Middle frontal gyrus (tissue), 1 donor: Measurements from ENCODE around the gene SMARCA2.
A peak's percentile ranks its signal among the peaks of the same experiment; 100 is the strongest.

Experiments used
- DNase-seq: peaks from one replicate; pipeline ENCODE4 v3.0.0-alpha.2; 2015; ENCODE audit warnings: low spot score; ENCODE audit errors: extremely low spot score

The SMARCA2 gene

GRCh38 chr9:2015581-2016407 lies 647 bp downstream of the SMARCA2 start:
- DNase-seq = peak; percentile 14

DNA sequence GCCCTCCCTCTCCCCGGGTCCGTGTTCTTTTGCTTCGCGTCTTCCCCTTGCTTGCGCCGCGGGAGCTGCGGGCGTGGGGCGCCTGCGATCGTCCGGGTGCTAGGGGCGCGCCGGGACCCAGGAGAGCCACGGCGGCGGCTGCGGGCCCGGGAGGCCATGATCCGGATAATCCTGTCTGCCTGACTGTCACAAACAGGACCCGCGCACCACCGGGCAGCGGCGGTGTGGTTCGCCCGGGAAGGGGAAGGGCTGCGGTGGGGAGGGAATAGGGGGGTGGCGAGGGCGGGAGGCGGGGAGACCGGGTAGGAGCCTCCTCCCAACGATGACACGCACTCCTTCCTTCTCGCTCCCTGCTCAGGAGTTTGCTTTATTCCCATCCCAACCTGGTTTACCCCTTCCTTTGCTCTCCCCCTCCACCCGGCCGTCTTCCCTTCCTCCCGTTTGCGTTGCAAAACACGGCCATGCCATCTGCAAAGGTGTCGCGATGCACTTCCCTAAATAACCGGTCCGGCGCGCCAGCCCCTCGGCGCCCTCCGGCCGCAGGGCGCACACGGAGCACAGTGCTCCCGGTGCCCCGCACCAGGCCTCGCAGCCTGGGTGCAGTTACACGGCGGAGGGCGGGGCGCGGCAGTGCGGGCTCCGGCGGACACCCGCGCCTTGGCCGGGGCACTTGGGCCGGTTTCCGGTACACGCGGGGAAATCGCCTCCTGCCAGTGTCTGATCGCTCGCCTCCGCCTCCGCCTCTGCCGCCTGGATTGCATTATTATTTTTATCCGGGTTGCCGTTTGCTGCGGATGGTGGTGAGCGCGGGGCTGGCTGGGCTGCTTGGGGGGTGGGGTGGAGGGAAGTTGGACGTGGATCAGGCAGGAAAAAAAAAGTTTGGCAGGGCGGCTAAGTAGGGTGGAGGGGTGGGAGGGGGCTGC lies 1.5 kb downstream of the SMARCA2 start:
- peak; percentile 28 for DNase-seq

GRCh38 chr9:2017331-2018161 lies 2.4 kb downstream of the SMARCA2 start:
- peak; percentile 45 for DNase-seq

DNA sequence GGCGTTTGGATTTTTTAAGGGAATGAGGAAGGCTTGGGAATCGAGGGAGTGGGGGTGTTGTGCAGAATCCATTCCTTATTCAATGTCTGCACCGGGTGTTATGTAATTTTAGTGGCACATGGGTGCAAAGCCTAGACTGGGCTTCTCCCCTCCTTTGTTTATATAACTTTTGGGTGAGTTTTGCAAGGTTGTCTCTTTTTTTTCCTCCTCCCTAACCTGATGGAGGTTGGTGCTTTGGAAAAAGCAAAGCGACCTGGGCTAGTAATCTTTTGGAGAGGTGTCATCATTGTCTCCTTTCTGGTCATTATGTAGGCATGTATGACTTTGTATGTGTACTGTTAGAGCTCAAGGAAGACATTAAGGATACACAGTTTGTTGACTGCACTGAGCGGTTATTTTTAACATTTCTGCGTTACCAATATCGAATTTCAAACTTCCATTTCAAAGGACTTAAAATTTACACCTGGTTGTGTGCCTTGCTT lies 3.1 kb downstream of the SMARCA2 start:
- peak; percentile 12 for DNase-seq

DNA sequence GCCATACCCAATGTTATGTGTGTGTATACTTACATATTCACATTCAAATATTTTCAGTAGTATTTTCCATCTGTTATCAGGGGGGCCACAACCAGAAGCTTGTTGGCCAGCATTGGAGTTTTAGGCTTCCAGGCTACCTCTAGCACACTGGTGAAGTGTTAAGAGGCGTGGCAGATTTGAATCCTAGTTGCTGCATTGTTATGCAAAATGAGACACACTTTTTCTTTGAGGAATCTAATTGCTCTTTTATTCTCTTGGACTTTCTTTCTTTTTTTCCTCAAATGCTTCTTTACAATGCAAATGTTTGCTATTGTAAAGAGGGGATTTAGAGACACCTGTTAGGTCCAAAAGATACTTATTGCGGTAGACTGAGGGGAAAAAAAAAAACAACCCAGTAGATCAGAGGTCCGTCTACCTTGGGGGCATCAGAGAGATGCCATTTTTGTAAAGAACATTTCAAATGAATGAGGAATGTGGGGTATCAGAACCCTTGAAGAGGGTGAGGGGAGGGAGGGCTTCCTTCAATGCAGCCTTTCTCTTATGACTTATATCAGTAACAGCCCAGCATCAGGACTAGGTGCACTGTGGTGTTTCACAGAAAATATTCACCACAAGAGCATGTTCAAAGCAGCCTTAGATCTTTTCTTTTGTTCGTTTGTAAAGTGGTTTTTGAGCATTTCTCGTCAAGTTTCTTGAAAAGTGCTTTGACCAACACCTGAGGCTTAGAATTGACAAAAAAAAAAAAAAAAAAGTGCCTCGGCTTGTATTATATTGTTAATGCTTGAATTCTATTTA lies 3.8 kb downstream of the SMARCA2 start:
- DNase-seq = no peak

DNA sequence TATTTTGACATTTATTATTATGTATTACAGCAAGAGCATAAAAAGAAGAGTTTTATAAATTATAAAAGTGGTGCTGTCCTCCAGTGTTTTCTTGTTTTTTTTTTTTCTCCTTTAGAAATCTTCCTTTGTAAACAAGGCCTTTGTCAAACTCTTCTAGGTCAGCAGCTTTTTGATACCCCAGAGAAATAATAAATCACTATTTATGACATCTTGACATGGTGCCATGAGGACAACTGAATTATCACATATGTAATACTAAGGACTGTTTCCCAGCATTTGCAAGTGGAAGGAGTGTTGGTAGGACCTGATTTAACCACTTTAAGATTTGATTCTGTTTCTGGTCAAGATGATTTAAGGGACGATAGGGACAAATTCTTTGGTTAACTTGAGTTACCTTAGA lies 4.6 kb downstream of the SMARCA2 start:
- DNase-seq = no peak

GRCh38 chr9:2021731-2022130 lies 6.6 kb downstream of the SMARCA2 start:
- no peak for DNase-seq

DNA sequence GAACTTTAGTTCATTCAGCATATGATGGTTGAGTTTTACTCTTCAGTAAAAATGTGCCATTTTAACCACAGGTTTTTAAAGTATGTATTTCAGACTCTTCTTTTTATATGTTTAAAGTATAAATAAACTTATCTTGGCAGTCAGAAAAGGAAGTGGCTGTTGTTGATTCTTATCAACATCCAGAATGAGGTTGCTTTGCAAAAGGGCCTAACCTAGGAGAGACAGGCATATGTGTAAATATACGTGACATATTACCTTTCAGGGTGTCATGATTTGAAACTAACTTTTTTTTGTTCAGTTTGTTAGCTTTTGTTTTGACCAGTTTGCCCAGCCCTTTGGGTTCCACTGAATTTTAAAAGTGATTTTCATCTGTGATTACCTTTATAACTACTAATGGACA lies 7.4 kb downstream of the SMARCA2 start:
- DNase-seq = no peak

GRCh38 chr9:2023042-2023441 lies 7.9 kb downstream of the SMARCA2 start:
- DNase-seq = no peak

DNA sequence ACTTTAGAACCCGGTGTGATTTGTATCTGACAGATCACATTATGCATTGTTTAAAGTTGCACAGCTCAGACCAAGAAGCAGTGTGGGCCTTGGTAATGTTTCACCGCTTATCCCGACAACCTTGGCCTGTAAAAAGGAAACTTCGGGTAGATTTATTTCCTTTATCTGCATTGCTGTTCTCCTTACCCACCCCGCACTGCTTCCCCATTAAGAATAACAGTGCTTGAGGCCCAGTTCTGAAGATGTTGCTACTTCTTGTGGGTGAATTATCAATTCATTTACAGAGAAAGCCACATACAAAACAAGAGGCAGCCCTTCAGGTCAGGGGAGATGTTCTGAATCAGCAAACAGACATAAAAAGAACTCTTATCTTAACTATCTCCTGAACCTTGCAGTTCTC lies 8.4 kb downstream of the SMARCA2 start:
- no peak for DNase-seq

DNA sequence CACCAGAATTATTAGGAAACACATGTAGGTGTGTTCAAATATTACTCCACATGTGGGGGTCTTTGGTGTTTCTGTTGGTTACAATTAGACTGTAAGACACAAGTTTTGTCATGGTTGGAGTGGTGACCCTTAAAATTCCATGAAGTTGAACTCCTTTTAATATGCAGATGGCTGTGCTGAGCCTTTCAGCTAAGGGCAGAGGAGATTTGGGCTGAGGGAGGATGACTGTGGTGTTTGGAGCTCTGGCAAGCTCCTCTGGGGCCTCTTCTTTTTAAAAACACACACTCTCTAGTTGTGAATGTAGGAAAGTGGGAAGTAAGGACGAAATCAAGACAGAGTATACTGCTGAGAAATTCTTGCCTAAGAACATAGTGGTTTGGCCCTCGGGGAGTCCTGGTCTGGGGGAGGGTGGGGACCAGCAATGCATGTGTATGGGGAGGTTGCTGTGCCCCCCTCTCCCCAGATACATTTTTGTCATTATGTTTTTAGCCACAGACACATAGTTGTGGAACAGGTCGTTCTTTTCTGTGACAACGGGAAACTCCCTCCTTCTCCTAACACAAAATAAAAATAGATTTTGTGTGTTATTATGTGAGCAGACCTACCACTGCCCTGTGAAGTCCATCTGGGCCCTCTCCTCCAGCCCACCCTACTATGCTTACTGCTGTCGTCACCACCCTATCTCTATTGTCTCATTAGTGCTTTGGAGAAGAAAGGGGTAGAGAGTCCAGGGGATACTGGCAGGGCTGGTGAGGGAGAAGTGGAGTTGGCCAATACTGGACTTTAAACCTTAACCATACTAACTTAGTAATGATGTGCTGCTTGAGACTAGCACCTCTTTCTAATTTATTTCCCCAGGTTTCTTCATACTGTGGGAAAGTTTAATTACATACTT lies 10.0 kb downstream of the SMARCA2 start:
- no peak for DNase-seq

DNA sequence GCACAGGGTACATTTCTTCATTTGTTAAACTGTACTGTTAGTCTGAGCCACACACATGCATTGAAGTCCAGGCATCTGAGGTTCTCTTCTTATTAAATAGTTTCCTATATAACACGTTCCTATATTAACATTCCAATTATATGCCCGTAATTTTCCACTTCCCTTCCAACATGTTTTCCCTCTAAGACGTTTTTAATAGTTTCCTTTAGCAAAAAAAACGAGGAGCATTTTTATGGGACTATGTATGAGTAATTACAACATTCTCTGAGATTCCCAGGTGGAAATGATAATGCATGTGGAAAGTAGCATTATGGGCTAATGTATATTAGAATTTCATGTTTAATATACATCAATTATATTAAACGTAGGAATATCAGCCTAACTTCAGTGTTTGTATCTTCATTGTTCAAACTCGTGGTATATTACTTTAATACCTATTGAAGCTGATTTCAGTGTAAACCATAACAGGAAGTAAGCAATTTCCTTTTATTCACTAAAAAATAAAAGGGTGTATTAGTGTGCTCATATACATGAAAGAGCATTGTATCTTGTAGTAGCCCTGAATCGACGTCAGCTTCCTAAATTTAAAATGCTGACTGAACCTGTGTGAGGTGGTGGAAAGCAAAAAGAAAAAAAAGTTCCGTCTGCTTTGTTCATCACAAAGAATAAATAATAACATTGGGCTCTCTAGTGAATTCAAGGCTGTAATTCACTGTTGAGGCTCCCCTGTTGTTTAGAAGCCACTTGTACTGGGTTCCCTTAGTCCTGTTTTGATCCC lies 11.3 kb downstream of the SMARCA2 start:
- no peak for DNase-seq

DNA sequence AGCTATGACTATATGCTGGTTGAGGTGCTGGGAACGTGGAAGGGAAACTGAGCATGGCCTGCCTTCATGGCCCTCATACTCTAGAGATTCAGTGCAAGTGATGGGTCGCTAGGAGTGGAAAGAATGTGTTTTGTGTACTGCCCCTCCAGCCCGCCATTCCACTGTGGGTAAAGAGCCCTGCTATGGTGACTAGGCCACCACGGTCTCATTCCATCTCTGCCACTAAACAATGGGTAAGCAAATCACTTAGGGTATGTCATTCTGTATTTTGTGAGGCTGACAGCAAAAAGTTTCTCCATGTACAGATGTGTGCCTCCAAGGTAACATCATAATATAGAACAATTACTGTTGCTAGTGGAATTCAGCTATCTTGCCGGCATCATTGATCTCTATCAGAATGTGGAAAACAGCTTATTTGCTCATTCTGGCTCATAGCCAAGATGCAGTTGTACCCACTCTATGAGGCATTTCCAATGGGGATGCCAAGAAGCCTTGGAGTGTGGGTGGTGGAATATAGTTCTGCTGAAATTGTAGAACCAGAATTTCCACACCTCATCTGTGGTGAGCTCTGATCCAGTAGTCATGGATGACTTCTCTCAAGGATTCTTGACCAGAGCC lies 12.5 kb downstream of the SMARCA2 start:
- no peak for DNase-seq

GRCh38 chr9:2028888-2029287 lies 13.7 kb downstream of the SMARCA2 start:
- DNase-seq = no peak

DNA sequence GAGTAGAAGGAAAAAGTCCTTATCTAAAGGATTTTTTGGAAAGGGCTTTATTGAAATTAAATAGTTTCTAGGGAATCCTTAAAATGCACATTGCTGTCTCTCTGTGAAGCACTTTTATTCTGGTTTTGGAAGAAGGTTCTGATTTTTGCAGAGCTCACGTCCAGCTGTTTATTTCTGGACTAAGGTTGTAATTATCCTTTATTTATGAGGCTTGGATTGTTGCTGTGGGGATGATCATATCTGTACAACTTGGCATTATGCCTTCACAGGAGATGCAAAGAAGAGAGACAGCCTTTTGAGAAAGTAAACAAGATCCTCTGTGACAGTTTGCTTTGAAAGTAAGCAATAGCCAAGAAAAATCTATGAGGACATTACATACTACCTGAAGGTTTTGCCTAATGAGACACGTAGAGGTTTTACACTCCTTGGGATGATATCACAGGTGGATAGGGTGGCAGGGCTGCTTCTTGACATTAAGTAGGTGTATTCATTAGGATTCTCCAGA lies 14.6 kb downstream of the SMARCA2 start:
- no peak for DNase-seq

- DNase-seq = no peak
Measured at GRCh38 chr9:2032234-2032633, 17.1 kb downstream of the SMARCA2 start.

DNA sequence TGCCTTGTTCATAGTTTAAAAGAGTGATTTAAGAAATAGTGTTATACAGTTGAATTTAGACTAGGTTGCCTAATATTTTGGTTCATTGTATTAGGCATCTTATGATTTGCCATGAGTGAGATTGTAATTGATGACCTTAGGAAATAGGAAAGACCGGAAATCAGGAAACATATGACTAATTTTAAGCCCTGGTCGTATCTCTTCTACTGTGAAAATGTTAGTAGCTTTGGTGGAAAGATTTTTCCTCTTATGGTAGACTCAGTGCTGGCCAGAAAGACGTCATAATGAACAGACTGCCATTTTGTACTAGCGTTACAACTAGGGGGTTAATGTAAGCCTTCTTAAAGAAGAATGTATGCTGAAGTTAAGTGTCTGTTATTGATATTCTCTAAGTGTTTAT lies 21.7 kb downstream of the SMARCA2 start:
- no peak for DNase-seq
